HG02678 (cell line): ENCODE data around the gene SMO.
"Not testable (repeated sequence)": the region's sequence is repeated elsewhere in the genome, so short reads cannot be mapped to it uniquely, and the experiment has no call there.

ENCODE experiments used
- ATAC-seq: cut with Tn5 transposase; IDR thresholded peaks from one replicate; pipeline ENCODE4 v1.9.1; 2021; ENCODE audit warnings: mild to moderate bottlenecking, moderate library complexity; ENCODE audit not compliant: unreplicated experiment

The SMO gene

GRCh38 chr7:129169171-129169671 lies 19.2 kb upstream of the SMO start:
- ATAC-seq: peak; percentile 32

- peak; percentile 48 for ATAC-seq
These were observed 18.6 kb upstream of the SMO start for GRCh38 chr7:129169686-129170440.

- ATAC-seq: no peak
These were observed 17.9 kb upstream of the SMO start for GRCh38 chr7:129170441-129171021.

- not testable (repeated sequence) for ATAC-seq
These were observed 14.6 kb upstream of the SMO start for GRCh38 chr7:129173861-129174260.

- ATAC-seq: no peak
These were observed 11.3 kb upstream of the SMO start for GRCh38 chr7:129176916-129177710.

- no peak for ATAC-seq
These were observed 3.3 kb upstream of the SMO start for GRCh38 chr7:129184981-129185670.

GRCh38 chr7:129186749-129187260 lies 1.6 kb upstream of the SMO start:
- no peak for ATAC-seq

GRCh38 chr7:129187681-129188371 lies 607 bp upstream of the SMO start:
- ATAC-seq: no peak

GRCh38 chr7:129188892-129189660 lies 643 bp downstream of the SMO start:
- no peak for ATAC-seq

GRCh38 chr7:129189661-129190310 lies 1.4 kb downstream of the SMO start:
- no peak for ATAC-seq

- ATAC-seq: no peak
These were observed 2.8 kb downstream of the SMO start for GRCh38 chr7:129191272-129191671.

- no peak for ATAC-seq
These were observed 5.5 kb downstream of the SMO start for GRCh38 chr7:129193892-129194291.

GRCh38 chr7:129197771-129198170 lies 9.3 kb downstream of the SMO start:
- ATAC-seq: no peak

GRCh38 chr7:129199406-129199805 lies 11.0 kb downstream of the SMO start:
- ATAC-seq: no peak

GRCh38 chr7:129202058-129202777 lies 13.8 kb downstream of the SMO start:
- ATAC-seq: no peak

- ATAC-seq: no peak
These were observed 14.8 kb downstream of the SMO start for GRCh38 chr7:129203050-129203741.

GRCh38 chr7:129205126-129205818 lies 16.8 kb downstream of the SMO start:
- no peak for ATAC-seq
